Stimulated activated naive CD4-positive, alpha-beta T cell (primary cell): ENCODE results near the gene PSMB11.

Experiments used
- DNase-seq, 6 experiments: peaks; one replicate each; lab custom pipeline; 2025; lab: John Stamatoyannopoulos, UW

The PSMB11 gene

DNA sequence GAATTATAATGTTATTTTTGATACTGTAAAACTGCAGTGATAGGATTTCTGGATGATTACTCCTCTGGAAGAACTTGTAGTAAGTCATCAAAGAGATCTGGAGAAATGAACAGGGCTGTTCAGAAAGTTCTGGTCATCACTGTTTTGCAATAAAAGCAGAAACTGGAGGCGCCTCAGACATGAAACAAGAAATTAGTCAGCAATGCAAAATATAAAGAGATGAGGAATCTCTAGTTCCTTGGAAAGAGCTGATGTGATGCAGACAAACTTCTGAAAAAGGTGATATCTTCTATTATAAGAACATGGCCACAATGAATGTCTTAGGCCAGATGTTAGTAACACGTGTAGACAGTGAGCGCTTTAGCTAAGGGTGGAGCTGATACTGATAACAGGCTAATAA lies 43.4 kb downstream of the PSMB11 start:
- no peak for DNase-seq

DNA sequence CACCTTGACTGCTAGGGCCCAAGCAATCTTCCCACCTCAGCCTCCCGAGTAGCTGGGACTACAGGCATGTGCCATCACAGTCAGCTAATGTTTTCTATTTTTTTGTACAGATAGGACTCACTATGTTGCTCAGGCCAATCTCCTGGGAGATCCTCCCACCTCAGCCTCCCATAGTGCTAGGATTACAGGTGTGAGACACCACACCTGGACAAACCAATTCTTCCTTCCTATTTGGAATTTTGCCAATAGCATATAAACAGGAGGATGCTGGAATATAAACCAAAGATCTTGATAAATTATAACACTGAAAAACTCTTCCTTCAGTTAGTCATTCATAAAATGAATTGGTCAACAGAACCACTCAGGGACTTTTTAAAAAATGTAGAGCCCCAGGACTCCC lies 44.6 kb downstream of the PSMB11 start:
- DNase-seq, result no peak

DNA sequence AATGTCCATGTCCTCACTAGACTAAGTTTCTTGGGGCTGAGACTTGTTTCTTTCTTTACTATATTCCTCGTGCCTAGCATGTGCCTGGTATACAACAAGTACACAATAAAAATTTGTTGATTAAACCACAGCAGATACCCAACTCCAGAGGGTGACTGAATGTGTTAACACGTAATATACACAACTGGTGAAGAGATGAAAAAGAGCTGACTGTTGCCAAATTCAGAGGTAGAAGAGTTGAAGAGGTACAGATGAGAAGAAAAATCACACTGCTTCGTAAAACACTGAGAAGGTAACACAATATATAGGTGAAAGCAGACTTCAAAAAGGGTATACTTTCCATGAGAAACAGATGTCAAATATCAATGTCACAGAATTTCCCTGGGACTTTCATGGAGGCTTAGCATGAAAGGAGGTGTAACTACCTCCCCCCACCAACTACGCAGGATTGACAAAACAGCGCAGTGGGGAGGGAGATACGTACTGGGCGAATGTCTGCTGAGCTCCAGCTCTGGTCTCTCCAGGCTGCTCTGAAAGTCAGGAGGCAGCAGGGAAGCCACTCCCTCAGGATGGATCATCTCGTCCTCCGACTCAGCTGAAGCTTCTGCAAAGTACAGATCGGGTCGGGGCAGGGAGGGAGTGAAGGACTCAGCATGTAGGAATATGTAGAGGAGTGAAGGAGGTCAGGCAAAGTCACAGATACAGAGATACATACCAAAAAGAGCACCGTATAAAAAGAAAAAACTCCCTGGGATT lies 47.7 kb downstream of the PSMB11 start:
- DNase-seq, result no peak

DNA sequence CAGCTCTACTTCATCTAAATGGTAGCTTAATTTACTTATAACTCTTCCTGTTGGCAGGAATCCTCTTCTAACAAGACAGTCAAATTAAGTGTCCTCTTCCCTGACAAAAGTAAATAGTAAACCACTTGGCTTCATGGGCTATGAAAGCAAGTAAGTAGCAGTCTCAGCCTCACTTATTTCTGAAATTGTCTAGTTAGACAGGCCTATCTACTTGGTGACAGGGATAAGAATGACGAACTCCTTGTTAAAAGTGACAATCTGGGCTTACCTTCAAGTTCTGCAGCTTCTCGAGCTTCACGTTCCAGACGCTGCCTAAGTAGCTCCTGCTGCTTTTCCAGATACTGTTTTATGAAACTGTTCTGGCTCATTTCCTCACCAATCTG lies 48.2 kb downstream of the PSMB11 start:
- DNase-seq, result no peak

DNA sequence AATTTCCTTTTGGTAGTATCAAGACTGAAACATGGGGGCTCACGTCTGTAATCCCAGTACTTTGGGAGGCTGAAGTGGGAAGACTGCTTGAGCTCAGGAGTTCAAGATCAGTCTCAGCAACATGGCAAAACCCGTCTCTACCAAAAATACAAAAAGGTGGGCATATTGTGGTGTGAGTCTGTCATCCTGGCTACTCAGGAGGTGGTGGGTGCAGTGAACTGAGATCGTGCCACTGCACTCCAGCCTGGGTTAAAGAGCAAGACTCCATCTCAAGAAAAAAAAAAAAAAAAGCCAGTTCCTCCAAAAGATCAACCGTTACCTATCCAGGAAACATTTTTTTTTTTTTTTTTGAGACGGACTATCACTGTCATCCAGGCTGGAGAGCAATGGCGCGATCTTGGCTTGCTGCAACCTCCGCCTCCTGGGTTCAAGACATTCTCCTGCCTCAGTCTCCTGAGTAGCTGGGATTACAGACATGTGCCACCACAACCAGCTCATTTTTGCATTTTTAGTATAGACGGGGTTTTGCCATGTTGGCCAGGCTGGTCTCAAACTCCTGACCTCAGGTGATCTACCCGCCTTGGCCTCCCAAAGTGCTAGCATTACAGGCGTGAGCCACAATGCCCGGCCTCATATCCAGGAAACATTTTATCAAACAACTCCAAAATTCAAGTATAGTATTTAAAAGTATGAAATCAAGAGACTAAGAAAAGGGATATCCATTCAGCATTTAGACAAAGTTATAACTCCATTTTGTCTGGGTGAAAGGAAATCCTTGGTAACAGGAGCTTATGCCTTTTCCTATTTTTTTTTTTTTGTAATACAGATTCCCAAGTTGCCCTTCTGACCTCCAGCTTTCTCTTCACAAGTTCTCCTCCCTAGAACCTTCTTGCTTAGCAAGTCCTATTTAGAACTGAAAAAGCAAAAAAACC lies 49.5 kb downstream of the PSMB11 start:
- DNase-seq, result no peak

DNA sequence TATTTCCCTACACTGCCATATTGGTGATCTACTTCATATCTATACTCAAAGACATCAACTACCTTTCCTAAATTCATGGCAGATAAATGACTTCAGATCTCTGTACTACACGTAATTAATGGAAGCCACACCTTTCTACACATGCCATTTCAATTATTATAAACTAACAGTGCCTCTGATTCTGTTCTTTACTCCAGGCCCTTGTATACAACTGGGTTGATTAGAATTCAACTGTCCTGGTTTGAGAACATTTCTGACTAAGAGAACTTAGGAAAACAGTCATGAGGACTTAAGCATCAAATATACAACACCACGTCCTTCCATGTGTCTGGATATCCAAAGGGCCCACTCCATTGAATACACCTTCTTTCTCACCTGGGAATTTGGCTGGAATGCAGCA lies 51.1 kb downstream of the PSMB11 start:
- no peak for DNase-seq

DNA sequence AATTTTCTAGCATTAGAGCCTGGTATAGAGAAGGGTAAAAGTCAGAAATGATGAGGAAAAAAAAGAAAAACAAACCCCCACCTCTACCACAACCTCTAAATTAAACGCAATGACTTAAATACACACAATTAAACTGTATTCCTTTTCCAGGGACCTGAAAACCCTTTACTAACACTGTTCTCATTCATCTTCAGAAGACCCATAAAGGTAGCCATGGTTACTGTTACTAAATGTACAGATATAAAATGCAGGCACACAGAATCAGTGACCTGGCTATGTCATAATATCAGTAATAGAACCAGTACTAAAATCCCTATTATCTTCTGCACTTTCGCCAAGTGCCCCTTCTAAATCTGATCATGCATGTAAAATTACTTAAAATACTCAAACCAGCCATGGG lies 51.5 kb downstream of the PSMB11 start:
- no peak for DNase-seq
